Inflammatory macrophage treated with lipopolysaccharide for 4 hours (primary cell): Measurements from ENCODE around the gene COG5.
A peak's percentile ranks its signal among the peaks of the same experiment; 100 is the strongest.

Experiments
- DNase-seq: peaks from one replicate; pipeline ENCODE4 v3.0.0-alpha.2; 2020

Gene COG5

DNA sequence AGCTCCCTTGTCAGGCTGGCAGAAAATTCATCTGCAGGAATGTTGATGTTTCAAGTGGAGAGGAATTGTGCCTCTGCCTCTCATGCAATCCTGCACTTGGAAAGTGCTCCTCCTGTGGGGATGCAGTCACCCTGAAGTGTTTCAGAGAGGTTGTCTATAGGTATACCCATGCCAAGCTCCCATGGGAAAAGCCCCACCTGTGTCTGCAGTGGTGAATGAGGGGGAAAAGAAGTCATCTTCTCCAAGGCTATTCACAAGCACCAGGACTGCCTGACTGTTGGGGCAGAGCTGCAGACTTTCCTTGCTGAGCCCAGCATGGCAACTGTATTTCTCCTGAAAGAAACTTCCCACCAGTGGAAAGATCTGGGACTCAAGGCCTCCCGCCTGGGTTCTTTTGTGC, 58.4 kb downstream of the COG5 start:
- no peak for DNase-seq

DNA sequence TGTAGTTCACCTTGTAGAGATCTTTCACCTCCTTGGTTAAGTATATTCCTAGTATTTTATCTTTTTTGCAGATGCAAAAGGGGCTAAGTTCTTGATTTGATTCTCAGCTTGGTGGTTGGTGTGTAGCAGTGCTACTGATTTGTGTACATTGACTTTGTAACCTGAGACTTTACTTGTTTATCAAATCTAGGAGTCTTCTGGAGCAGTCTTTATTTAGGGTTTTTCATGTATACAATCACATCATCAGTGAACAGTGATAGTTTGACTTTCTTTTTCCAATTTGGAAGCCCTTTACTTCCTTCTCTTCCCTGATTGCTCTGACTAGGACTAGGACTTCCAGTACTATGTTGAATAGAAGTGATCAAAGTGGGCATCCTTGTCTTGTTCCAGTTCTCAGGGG, 60.0 kb downstream of the COG5 start:
- no peak for DNase-seq

DNA sequence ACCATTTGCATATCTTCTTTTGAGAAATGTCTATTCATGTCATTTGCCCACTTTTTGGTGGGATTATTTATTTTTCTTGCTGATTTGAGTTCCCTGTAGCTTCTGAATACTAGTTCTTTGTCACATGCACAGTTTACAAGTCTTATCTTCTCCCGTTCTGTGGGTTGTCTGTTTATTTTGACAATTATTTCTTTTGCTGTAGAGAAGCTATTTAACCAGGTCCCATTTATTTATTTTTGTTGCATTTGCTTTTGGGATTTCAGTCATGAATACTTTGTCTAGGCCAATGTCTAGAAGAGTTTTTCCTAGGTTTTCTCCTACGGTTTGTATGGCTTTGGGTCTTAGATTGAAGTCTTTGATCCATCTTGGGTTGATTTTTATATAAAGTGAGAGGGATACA, 60.9 kb downstream of the COG5 start:
- DNase-seq, result no peak

DNA sequence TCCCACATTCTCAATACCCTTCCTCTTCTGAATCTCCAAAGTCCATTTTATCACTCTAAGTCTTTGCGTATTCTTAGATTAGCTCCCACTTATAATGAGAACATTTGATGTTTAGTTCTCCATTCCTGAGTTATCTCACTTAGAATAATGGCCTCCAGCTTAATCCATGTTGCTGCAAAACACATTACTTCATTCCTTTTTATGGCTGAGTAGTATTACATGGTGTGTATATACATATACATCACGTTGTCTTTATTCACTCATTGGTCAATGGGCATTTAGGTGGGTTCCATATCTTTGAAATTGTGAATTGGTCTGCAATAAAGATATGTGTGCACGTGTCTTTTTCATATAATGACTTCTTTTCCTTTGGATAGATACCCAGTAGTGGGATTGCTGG, 61.6 kb downstream of the COG5 start:
- no peak for DNase-seq

DNA sequence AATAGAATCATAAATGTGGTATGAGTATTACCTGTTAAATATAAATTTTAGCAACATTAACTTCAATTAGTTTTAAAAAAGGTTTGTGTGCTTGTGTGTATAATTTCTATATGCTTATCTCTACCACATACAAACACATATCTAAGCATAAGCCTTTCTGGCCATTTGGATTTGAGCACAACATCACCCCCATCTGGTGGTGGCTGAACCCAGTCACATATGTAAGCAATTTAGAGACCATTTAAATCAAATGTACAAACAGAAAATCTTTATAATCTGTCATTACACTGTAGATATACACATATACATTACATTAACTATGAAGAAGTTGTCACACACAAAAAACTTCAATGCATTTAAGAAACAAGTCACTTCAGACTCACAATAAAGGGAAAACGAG, 62.1 kb downstream of the COG5 start:
- DNase-seq, result peak; percentile 29

DNA sequence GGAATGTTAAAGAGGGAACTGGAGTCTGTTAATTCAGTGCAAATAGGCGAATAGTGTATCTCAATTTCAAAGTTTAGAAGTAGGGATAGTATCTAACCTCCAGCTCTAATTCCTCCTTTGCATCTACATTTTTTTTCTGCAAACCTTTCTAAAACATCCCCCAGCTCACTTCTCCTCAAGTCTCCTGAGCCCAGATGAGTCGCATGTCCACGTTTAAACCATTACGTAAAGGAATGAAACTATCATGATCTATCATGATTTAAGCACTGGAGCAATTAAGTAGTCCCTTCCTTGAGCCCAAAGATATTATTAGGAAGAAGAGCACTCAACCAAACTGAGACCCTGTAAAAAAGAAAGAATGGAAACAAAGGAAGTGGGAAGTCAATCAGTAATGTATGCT, 64.0 kb downstream of the COG5 start:
- no peak for DNase-seq

DNA sequence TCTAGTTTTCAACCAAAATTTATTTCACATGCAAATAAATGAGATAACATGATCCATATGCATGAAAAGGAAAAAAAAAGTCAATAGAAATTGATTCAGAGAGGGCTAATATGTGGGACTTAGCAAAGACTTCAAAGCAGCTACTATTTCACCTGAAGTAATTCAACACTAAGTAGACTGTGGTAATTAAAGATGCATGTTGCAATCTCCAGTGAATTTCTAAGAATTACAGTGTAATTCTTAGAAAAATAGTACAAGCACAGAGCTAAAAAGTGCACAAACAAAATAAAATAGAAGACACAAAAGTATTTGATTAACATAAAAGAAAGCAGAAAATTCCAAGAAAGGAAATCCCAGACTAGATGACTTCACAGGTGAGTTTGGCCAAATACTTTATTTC, 68.2 kb downstream of the COG5 start:
- no peak for DNase-seq

DNA sequence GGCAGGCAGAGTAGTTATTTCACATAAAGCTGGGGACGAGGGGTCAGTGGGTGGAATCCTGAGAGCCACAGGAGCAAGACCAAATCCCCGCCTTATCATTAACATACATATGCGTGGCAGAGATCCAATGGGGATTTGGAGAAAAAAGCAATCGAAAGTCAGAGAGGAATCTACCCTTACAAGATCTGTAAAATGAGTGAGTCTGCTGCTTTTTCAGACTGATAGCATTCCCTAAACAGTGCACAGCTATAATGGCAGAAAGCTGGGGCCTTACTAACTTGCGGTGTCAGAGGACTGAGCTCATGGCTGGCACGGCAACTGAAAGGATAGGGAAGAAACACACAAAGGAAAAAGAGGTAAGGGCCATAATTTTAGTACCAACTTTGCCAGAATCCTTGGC, 68.8 kb downstream of the COG5 start:
- no peak for DNase-seq

DNA sequence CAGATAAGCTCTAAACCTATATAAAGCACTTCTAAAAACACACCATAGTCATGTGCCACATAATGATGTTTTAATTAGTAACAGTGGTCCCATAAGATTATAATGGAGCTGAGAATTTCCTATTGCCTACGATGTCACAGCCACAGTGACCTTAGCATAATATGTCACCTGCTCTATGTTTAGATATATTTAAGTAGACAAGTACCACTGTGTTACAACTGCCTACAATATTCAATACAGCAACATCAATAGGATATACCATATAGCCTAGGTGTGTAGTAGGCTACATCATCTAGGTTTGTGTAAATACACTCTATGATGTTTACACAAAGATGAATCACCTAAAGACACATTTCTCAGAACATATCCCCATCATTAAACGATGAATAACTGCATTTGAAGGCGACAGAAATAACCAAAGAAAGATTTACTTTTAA, 69.4 kb downstream of the COG5 start:
- no peak for DNase-seq

DNA sequence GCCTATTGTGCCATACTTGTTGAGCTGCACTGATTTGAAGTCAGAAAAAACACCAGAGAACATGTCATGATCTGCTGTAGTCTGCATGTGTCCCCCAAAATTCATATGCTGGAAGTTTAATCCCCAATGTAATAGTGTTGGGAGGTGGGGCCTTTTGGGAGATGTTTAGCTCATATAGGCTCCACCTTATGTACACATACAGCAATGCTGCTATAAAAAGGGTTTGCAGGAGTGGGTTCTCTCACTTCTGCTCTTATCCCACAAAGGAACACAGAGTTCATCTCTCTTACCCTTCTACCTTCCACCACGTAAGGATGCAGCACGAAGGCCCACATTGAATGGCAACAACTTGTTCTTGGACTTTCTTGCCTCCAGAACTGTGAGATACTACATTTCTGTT, 70.8 kb downstream of the COG5 start:
- DNase-seq, result no peak

DNA sequence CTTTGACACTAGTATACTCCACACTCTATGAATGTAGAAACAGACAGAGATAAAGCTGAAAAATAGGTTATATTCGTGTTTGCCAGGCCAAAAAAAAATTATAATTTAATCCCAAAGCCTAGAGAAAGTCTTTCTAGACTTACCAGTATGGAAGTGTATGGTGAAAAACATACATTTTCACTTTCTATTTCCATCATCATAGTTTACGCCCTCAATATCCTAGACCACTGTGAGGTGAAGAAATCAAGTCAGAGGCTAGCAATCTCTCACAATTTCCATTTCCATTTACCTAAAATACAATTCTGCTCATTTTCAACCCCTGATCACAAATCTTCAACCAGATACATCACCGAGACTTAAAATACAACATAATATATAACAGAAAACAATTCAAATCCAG, 77.7 kb downstream of the COG5 start:
- DNase-seq, result peak; percentile 49

DNA sequence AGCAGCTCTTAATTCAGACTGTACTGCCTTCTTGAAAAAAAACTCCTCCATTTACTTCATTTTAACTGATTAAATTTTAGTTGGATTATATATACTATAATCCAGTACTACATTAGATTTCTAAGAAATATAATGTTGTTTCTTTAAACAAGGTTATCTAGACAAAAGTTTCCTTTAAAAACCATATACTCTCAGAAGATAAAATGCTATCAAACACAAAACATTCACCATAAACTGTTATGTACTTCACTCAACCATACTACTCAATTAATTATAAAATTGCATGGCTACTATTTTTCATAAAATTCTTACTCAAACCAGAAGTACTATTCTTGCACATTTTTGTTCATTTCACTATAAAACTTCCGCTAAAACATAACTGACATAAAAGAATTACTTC, 81.1 kb downstream of the COG5 start:
- DNase-seq, result no peak

DNA sequence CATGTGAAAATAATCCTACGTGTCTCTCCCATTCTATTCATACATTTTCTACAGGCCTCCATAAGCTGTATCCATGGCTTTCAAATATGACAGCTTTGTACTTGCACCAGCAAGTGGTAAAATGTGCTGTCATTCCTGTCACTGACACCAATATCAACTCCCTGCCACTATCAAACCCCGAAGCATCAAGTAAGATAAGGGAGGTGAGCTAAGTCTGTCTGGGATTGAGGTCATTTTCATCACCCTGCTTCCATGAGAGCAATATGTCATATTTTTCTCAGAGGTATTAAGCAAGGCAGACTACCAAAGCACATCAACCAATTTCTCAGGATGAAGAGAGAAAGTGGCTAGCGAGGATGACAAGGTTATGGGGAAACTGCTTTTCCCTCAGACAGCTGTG, 82.8 kb downstream of the COG5 start:
- no peak for DNase-seq

DNA sequence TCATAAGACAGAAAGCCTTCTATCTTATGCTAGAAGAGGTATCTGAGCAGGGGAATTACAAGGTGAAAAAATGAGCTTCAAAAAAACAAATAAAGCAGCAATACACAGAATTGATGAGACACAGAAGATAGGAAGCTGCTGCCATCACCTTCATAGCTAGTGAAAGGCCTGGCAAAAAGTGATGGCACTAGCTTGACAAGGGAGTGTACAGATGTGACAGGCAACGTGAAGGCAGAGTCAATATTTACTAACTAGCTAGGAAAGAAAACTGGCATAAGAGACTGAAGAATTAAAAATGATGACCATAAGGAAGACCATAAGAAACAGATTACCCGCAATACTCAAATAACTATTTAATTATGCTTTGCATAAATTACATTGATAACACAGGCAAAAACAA, 84.4 kb downstream of the COG5 start:
- DNase-seq, result no peak

DNA sequence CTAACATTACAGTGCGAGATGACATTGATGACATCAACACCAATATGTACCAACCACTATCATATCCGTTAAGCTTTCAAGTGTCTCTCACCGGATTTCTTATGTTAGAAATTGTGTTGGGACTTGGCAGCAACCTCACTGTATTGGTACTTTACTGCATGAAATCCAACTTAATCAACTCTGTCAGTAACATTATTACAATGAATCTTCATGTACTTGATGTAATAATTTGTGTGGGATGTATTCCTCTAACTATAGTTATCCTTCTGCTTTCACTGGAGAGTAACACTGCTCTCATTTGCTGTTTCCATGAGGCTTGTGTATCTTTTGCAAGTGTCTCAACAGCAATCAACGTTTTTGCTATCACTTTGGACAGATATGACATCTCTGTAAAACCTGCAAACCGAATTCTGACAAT, 89.6 kb downstream of the COG5 start:
- DNase-seq, result peak; percentile 2

DNA sequence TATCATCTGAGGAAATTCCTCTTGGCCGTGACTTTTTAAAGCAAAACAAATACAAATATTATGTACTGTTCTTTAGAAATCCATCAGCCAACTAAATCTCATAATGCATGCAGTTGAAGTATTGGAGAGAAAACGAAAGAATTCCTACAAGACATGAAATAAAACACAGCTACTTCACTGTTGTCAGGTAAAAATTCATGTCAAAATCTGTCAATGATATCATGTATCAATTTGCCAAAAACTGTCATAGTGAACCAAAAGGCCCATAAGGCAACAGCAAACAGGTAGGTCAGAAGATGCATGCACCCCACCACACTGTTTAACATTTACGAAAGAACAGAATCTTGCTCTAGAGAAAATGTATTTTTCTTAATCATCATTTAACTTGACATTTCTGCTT, 91.6 kb downstream of the COG5 start:
- no peak for DNase-seq

DNA sequence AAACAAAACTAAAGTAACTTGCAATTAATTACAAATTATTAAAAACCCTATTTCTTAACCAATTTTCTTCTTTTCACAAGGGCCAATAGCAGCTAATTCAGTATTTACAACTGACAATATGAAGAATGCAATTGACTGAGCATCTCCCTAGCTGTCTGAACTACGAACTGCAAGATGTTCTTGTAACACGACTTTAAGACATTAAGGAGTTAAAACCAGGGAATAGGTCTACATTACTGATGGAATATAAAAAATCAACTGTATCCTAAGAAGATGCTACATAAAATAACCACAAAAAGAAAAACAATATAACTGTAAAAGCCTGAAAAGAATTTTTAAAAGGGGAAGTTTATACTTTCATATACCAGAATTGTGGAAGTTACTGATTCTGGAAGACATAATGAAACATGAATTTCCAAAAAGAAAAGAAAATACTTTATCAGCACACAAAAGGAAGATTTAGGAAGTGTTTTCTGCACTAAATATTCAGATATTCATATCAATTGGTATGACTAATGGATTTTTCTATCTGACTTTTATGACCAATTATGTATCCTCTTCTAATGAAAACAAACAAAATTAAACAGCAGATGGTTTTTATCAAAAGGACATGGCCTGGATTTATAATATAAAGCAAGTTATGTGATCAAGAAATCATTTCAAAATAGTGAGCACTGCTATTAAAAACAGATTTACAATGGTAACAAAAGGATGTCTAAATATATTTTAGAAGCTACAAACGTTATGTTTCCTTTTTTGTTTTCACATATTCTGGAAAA, 92.2 kb downstream of the COG5 start:
- DNase-seq, result peak; percentile 30

DNA sequence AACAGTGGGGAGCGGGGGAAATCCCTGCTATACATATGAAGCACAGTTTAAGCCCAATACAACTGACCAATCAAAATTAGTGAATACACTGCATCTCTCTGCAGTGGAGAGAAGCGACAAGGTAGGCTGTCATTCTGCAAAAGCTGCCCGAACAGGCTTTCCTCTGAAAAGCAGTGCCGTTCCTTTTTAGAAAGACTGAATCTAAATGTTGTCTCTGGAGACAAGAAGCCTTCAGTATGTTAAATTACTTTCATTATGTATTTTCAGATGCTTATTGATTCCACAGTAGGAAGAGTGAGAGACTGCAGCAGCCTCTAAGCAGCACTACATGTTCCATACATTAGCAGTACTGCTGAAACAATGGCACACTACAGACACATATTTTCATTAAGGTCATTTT, 93.8 kb downstream of the COG5 start, which contains the start of gene GPR22:
Gene GPR22 (plus strand): TSS at position 129 of the 400 bp plus-strand sequence. CDS start 4,004 bp downstream, outside the sequence.
- DNase-seq, result no peak

DNA sequence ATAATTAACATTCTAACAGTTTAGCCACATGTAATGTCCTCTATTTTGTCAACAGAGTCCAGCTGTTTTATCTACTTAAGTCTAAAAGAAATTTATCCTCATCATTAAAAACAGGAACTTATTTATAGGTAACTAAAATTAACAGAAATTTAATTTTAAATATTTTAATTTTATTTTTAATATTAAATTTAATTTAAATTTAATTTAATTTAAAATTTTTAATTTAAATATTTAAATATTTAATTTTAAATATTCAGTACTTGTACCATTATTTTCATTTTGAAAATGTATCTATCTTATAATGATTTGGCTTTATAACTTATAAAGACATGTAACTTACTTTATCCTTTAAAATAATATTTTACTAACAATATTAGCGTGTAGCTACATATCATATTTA, 94.9 kb downstream of the COG5 start:
- DNase-seq, result no peak

DNA sequence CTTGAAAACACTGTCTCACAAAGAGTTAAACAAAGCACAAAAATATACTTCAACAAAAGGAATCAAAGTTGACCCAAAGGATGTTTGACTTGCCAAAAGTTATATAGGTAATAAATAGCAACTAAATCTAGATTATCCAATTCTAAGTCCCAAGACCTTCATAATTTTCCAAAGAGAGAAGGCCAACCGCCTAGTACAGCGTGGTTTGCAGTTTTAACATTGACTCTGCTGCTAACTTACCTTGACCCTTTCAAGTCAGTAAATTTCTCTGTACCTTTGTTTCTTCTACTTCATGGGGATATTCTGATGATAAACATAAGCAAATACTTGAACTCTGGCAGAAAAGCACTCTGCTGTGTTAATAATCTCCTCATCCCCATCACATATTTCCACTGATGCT, 95.7 kb downstream of the COG5 start:
- DNase-seq, result no peak

DNA sequence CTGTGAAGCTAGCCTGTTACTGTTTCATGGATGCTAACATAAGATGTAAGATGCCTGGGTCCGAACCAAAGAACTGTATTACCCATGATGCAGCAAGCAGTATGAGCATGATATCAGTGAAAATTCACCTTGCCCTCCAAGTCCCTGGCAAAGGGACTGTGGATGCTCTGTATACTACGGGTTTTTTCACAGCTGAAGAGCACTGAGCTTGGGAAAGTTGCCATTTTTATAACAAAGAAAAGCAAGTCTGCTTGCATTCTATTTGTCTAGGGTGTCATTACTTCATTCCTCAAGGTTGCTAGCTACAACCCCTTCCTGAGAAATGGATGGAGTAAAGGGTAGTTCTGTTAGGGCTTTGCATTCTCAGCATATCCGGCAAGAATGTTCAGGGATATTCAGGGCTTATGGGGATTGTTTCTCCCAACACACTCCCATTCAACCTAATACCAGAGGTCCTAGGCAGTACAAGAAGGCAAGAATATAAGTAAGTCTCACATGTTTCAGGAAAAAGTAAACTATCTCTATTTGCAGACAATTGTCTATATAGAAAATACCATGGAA, 99.0 kb downstream of the COG5 start:
- no peak for DNase-seq

DNA sequence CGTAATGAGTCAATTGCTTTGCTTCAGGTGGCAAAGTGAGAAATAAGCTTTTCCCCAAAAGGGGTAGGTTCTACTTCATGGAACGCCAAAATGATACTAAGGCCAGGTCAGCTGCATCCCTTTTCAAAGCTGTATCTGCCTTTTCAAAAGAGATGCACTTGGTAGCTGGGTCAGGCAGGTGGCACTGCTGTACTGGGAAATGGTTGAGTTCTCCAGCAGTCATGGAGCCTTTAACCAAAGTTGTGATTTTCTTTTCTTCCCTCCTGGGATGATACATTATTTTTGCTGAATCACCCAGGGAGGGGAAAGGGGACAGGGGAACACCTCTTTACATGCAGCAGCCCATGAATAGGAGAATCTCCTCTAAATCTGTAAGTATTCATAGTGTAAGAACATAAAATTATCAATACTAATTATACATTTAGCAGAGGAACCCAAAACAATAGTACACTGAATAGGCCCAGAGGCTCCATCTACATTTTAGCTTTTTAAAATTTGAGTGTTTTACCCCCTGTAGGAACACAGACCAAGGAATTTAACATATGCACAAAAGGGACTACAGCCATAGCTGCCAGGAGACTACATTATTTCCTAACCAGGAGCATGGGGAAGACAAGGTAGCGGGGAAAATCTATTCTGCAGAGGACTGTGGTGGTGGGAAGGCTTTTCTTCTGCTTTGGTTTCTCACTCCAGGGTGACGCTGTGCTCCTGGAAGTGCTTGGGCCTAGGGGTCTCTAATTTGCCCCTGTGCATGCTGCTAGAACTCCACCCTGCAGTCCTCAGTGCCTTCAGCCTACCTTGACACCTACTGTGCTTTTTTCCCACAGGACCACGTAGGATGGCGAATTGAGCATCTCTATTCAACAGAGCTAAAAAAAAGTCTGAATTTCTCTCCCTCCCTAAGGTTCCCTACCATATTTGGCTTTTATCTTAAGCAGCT, 100.3 kb downstream of the COG5 start:
- DNase-seq, result peak; percentile 34

DNA sequence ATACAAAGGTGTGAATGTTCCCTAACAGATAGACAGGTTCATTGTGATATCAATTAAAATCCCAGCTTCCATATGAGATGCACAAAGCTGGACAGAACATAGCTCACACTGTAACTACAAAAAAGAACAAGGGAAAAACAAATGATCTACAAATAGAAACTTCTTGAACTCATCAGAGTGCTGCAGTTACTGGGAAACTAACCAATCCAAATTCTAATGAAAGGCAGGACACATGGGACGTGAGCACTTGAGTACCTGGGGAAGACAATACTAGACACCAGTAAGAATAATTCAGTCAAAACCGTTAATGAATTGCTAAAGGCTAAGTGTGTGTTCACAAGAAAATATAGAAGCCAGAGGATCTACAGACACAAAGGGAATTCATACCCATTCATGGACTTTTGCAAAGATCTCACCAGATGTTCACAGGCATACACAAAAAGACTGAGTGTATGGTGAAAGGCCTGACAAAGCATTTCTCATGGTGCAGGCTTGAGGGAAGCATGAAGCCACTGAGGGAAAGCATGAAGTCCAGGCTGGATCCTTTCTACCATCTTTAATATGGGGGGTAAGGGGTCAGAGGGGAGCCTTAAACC, 101.7 kb downstream of the COG5 start:
- no peak for DNase-seq
